Kidney (tissue), 14 donors: ENCODE data around the gene RBM17. TPM values are rescaled to one million over a fixed set of nuclear protein-coding genes. Genes with fewer than 3 reads are reported as not detected.

Experiments used
- DNase-seq, 5 donors: peaks; one replicate each; pipeline ENCODE4 v3.0.0-alpha.2; 2013 to 2020
- FAIRE-seq: peaks from 2 replicates; lab custom pipeline; 2012; peaks lifted over from hg19 to GRCh38; lab: Jason Lieb, UNC
- H3K27ac ChIP-seq, 2 donors: one replicate each; pipeline ENCODE4 v1.7.0; 2013; ENCODE audit warnings: low read depth in 2 of 2, low read length in 2 of 2, inconsistent platforms in 1 of 2
- H3K27me3 ChIP-seq: one replicate; pipeline ENCODE4 v1.7.1; 2013; ENCODE audit warnings: low read length, inconsistent platforms; ENCODE audit not compliant: control insufficient read depth, insufficient read depth
- H3K36me3 ChIP-seq, 3 donors: one replicate each; pipeline versions ENCODE4 v1.7.0 to v1.7.1; 2013; ENCODE audit warnings: low read length in 3 of 3, control low read depth in 1 of 3, inconsistent platforms in 1 of 3; ENCODE audit not compliant: insufficient read depth in 3 of 3, control insufficient read depth in 2 of 3
- H3K4me1 ChIP-seq, 3 donors: one replicate each; pipeline versions ENCODE4 v1.7.0 to v1.7.1; 2013; ENCODE audit warnings: low read length in 3 of 3, inconsistent platforms in 1 of 3, low read depth in 1 of 3; ENCODE audit not compliant: control insufficient read depth in 2 of 3, insufficient read depth in 2 of 3
- H3K4me3 ChIP-seq, 3 donors: one replicate each; pipeline versions ENCODE4 v1.7.0 to v1.8.1; 2013; ENCODE audit warnings: low read length in 3 of 3, control low read depth in 1 of 3, inconsistent platforms in 1 of 3
- H3K9ac ChIP-seq, 3 donors: one replicate each; pipeline versions ENCODE4 v1.7.0 to v1.7.1; 2013; ENCODE audit warnings: low read length in 3 of 3, control low read depth in 1 of 3, inconsistent platforms in 1 of 3
- H3K9me3 ChIP-seq, 3 donors: one replicate each; pipeline versions ENCODE4 v1.7.0 to v1.7.1; 2013; ENCODE audit warnings: low read length in 3 of 3, control low read depth in 1 of 3, inconsistent platforms in 1 of 3; ENCODE audit not compliant: control insufficient read depth in 2 of 3, insufficient read depth in 1 of 3
- CTCF ChIP-seq: IDR thresholded peaks from 3 replicates; pipeline ENCODE4 v1.5.1; 2012; ENCODE audit warnings: mild to moderate bottlenecking, moderate library complexity, borderline replicate concordance; ENCODE audit not compliant: insufficient read depth; ENCODE audit errors: extremely low read depth
- intact Hi-C: fragments of 100-400 bp; cut with DNase I; formaldehyde crosslinking; loops from one replicate; pipeline ENCODE4 v1.11.1; 2022
- polyA plus RNA-seq: library from polyadenylated mRNA; stranded (reverse); fragments of 350-450 nt; fragmentation: Illumina TruSeq; extraction: RNeasy Lipid Tissue Mini Kit (QIAGEN cat#74804); gene quantifications from one replicate; pipeline ENCODE4 v1.2.3, GENCODE V29; 2014; ENCODE audit warnings: low read depth, low replicate concordance; ENCODE audit not compliant: insufficient read depth
- total RNA-seq: library from RNA; stranded (reverse); fragmentation: NEBNext Ultra II Directional; extraction: Animal tissue kit (Norgen Biotek cat#: 25700); gene quantifications from one replicate; pipeline ENCODE4 v1.2.1, GENCODE V29; 2021
- donor health status: control.
- donor health status: control.
- donor health status: control.
- donor health status: control.
- donor health status: control.
- donor health status: DM: yes; HTN: yes; CAD: no.
- donor health status: Normal renal cell carcinoma (clear cell type).

RBM17 gene
- total and polyA plus RNA-seq, 2 donors from 2014 or later: 46.4 to 91.9 TPM

GRCh38 chr10:6091630-6092029 lies 2.8 kb downstream of the RBM17 start:
- H3K4me1 ChIP-seq: peaks cover 0 to 14% (median 2%) of the 10 kb centered on the region in 3 donors
- no peak overlapping the region for H3K9ac ChIP-seq
- FAIRE-seq (no peak), DNase-seq (peak in 1 of 5 donors; percentile 26)
- H3K27ac ChIP-seq: no peak overlapping the region
- no peaks in the 10 kb centered on the region for H3K27me3 ChIP-seq
- no peaks in the 10 kb centered on the region for H3K36me3 ChIP-seq
- no peaks in the 10 kb centered on the region for H3K9me3 ChIP-seq
- intact Hi-C loops: no loop called here
- TF ChIP-seq CTCF: no peak
- H3K4me3 ChIP-seq: no peak overlapping the region

- Histone ChIP-seq H3K27me3 (no peaks in the 10 kb centered on the region), H3K36me3 (peaks cover 0 to 3% (median 0%) of the 10 kb centered on the region in 3 donors), H3K9me3 (no peaks in the 10 kb centered on the region), H3K27ac (no peak overlapping the region), H3K4me3 (no peak overlapping the region), H3K9ac (no peak overlapping the region), H3K4me1 (peaks cover 0 to 11% (median 0%) of the 10 kb centered on the region in 3 donors)
- intact Hi-C loops: no loop called here
- no peak for TF ChIP-seq CTCF
- DNase-seq: no peak
- no peak for FAIRE-seq
Observed at GRCh38 chr10:6092731-6093130, 3.9 kb downstream of the RBM17 start.

GRCh38 chr10:6095810-6096570 lies 7.2 kb downstream of the RBM17 start:
- no peak for TF ChIP-seq CTCF
- intact Hi-C loops: no loop called here

More at GRCh38 chr10:6095810-6096570, 7.2 kb downstream of the RBM17 start:
- Histone ChIP-seq H3K9me3 (no peaks in the 10 kb centered on the region), H3K27me3 (no peaks in the 10 kb centered on the region), H3K9ac (no peak overlapping the region), H3K36me3 (peaks cover 0 to 3% (median 2%) of the 10 kb centered on the region in 3 donors), H3K4me3 (no peak overlapping the region), H3K27ac (no peak overlapping the region), H3K4me1 (peaks cover 0 to 3% (median 0%) of the 10 kb centered on the region in 3 donors)
- DNase-seq (peak in 1 of 5 donors; percentile 45), FAIRE-seq (no peak)
